Osteoblast (primary cell): Measurements from ENCODE around the gene PRKCSH. TPM values are rescaled to one million over a fixed set of nuclear protein-coding genes. Genes with fewer than 3 reads are reported as not detected.

Source experiments
- DNase-seq: peaks from one replicate; pipeline ENCODE4 v3.0.0; 2011; ENCODE audit warnings: low spot score, mixed read lengths; ENCODE audit not compliant: insufficient read length; ENCODE audit errors: missing footprints
- H2AFZ ChIP-seq: 2 replicates; pipeline ENCODE4 v1.6.0; 2011; ENCODE audit warnings: mild to moderate bottlenecking, low read length
- H3K27ac ChIP-seq: 2 replicates; pipeline ENCODE4 v1.5.1; 2011; ENCODE audit warnings: mild to moderate bottlenecking, low read depth, low read length, moderate library complexity
- H3K27me3 ChIP-seq: 2 replicates; pipeline ENCODE4 v1.6.0; 2012; ENCODE audit warnings: mild to moderate bottlenecking, control low read depth, inconsistent platforms, low read length, moderate library complexity; ENCODE audit not compliant: insufficient read depth
- H3K36me3 ChIP-seq: 2 replicates; pipeline ENCODE4 v1.5.1; 2011; ENCODE audit warnings: mild to moderate bottlenecking, low read length, control low read depth, moderate library complexity; ENCODE audit not compliant: insufficient read depth
- H3K4me1 ChIP-seq: 2 replicates; pipeline ENCODE4 v1.5.1; 2011; ENCODE audit warnings: mild to moderate bottlenecking, low read length, control low read depth, moderate library complexity; ENCODE audit not compliant: insufficient read depth
- H3K4me2 ChIP-seq: 2 replicates; pipeline ENCODE4 v1.6.0; 2011; ENCODE audit warnings: mild to moderate bottlenecking, low read length; ENCODE audit not compliant: insufficient read depth
- H3K4me3 ChIP-seq: fragments of 200-600 bp; sonication (generic); 3 replicates; pipeline ENCODE4 v1.5.1; 2012; ENCODE audit warnings: mild to moderate bottlenecking, low read length, inconsistent platforms; ENCODE audit not compliant: insufficient read depth
- H3K79me2 ChIP-seq: 2 replicates; pipeline ENCODE4 v1.6.0; 2012; ENCODE audit warnings: mild to moderate bottlenecking, low read length, control low read depth, inconsistent platforms; ENCODE audit not compliant: insufficient read depth
- H3K9me3 ChIP-seq: 2 replicates; pipeline ENCODE4 v1.5.1; 2011; ENCODE audit warnings: low read depth, low read length, control low read depth
- H4K20me1 ChIP-seq: 2 replicates; pipeline ENCODE4 v1.6.0; 2012; ENCODE audit warnings: mild to moderate bottlenecking, low read length, control low read depth; ENCODE audit not compliant: insufficient read depth
- total RNA-seq: library from RNA; depleted of rRNA; stranded (reverse); fragments of >200 nt; gene quantifications from 2 replicates; pipeline ENCODE4 v1.2.3, GENCODE V29; 2012
- TF ChIP-seq, protein P1 (sequence below): IDR thresholded peaks from 2 replicates; pipeline ENCODE4 v1.5.1; 2011; ENCODE audit warnings: mild to moderate bottlenecking, low read depth, low read length, moderate library complexity; ENCODE audit errors: extremely low read depth

The PRKCSH gene
- total RNA-seq, 1 donor, result 117 TPM

DNA sequence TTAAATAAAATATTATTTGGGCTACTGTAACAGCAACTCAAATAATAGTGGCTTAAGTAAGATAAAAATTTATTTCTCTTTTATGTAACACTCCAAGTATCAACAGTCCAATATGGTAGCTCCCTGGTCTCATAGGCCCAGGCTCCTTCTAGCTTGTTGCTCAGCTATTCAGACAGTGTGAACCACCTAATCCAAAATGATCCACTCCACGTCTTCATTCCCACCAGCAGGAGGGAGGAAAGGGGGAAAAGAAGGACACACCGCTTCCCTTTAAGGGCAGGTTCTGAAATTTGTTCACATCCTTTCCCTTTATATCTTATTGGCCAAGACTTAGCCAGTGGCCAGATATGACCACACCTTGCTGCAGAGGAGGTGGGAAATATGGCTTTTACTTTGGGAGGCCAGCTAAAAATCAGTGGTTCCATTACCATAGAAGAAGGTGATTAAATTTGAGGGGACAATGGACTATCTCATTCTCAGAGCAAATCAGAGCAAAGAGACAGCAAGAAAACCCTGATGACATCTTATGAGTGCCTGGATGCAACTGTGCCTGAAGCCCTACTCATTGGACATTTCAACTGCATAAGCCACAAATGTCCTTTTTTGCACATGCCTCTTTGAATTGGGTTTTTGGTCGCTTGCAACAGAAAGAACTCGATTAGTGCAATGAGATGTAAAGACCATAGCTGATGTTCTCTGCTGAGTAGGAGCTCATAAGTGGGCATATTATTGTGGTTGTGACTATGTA, 44.3 kb upstream of the PRKCSH start:
- Histone ChIP-seq H2AFZ (no peak overlapping the region), H3K4me2 (no peak overlapping the region), H3K4me1 (no peaks in the 10 kb centered on the region), H3K4me3 (no peak overlapping the region), H3K36me3 (no peaks in the 10 kb centered on the region), H3K79me2 (no peaks in the 10 kb centered on the region), H4K20me1 (no peaks in the 10 kb centered on the region), H3K9me3 (peaks cover 2% of the 10 kb centered on the region), H3K27ac (no peak overlapping the region), H3K27me3 (no peaks in the 10 kb centered on the region)
- TF ChIP-seq, protein P1, sequence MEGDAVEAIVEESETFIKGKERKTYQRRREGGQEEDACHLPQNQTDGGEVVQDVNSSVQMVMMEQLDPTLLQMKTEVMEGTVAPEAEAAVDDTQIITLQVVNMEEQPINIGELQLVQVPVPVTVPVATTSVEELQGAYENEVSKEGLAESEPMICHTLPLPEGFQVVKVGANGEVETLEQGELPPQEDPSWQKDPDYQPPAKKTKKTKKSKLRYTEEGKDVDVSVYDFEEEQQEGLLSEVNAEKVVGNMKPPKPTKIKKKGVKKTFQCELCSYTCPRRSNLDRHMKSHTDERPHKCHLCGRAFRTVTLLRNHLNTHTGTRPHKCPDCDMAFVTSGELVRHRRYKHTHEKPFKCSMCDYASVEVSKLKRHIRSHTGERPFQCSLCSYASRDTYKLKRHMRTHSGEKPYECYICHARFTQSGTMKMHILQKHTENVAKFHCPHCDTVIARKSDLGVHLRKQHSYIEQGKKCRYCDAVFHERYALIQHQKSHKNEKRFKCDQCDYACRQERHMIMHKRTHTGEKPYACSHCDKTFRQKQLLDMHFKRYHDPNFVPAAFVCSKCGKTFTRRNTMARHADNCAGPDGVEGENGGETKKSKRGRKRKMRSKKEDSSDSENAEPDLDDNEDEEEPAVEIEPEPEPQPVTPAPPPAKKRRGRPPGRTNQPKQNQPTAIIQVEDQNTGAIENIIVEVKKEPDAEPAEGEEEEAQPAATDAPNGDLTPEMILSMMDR, result no peak
- peak; percentile 51 for DNase-seq

DNA sequence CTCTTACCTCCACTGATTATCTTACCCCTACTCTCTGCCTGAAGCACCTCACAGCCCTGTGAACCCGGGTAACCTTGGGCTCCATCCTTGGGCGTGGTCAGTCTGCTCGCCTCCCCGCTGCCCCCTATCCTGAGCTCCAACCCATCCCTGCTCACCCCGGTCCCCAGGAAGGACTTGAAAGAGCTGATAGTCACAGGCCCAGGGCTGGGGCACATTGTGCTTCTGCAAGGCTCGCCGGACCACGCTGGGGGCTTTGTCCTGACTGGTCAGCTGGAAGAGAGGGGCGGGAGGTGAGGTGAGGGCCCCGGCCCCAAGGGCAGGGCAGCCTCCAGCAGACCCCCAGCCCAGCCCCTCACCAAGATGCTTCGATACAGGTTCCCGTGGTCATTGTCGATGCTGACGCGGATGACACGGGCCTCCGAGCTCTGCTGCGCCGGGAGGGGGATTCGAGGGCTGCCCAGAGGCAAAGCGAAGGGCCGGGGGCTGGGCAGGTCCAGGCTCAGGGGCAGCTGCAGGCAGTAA, 38.3 kb upstream of the PRKCSH start:
- Histone ChIP-seq H3K4me1 (no peaks in the 10 kb centered on the region), H3K9me3 (no peaks in the 10 kb centered on the region), H3K4me2 (no peak overlapping the region), H3K79me2 (no peaks in the 10 kb centered on the region), H3K27me3 (no peaks in the 10 kb centered on the region), H2AFZ (no peak overlapping the region), H4K20me1 (no peaks in the 10 kb centered on the region), H3K4me3 (no peak overlapping the region), H3K27ac (no peak overlapping the region), H3K36me3 (no peaks in the 10 kb centered on the region)
- peak; percentile 4 for DNase-seq
- TF ChIP-seq, protein P1, result no peak

DNA sequence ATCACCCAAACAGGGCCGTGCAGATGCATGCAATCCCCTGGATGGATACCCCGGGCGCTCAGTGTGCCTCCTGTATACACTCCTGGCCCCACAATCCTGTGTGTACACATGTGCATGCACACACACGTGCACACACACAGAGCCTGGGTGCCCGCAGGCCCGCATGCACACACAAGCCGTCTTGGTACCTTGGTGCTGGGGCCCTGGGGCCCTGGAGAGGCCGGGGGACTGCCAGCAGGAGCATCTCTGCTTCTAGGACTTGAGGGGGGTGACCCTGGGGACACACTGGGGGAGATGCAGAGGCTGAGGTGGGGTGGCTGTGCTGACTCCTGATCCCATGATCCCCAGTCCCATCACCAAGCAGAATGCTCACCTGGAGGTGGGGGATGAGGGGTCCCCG, 35.8 kb upstream of the PRKCSH start:
- H3K4me2 ChIP-seq, result no peak overlapping the region
- H3K79me2 ChIP-seq, result no peaks in the 10 kb centered on the region
- H3K27ac ChIP-seq, result no peak overlapping the region
- DNase-seq, result no peak
- H3K36me3 ChIP-seq, result no peaks in the 10 kb centered on the region
- no peaks in the 10 kb centered on the region for H4K20me1 ChIP-seq
- no peak overlapping the region for H3K4me3 ChIP-seq
- H3K27me3 ChIP-seq, result no peaks in the 10 kb centered on the region
- H3K4me1 ChIP-seq, result no peaks in the 10 kb centered on the region
- TF ChIP-seq, protein P1, result no peak
- H2AFZ ChIP-seq, result no peak overlapping the region
- H3K9me3 ChIP-seq, result no peaks in the 10 kb centered on the region

DNA sequence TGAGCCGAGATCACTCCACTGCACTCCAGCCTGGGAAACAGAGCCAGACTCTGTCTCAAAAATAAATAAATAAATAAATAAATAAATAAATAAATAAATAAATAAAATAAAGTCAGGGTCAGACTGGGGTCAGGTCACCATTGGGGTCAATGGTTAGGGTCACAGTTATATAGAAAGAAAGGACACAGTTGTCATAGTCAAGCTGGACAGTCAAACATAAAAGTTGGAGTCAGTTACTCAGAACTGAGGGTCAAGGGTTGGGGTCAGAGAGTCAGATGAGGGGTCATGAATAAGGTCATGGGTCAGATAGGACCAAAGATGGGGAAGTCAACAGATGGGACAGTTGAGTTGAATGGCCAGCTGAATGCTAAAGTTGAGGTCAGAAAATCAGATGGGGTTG, 34.6 kb upstream of the PRKCSH start:
- no peaks in the 10 kb centered on the region for H3K79me2 ChIP-seq
- TF ChIP-seq, protein P1, result no peak

More for the DNA sequence above, 34.6 kb upstream of the PRKCSH start:
- DNase-seq, result peak; percentile 81
- H2AFZ ChIP-seq, result no peak overlapping the region
- no peaks in the 10 kb centered on the region for H3K36me3 ChIP-seq
- no peaks in the 10 kb centered on the region for H3K9me3 ChIP-seq
- H3K4me2 ChIP-seq, result no peak overlapping the region
- H3K27me3 ChIP-seq, result no peaks in the 10 kb centered on the region
- no peaks in the 10 kb centered on the region for H4K20me1 ChIP-seq
- H3K4me3 ChIP-seq, result no peak overlapping the region
- no peaks in the 10 kb centered on the region for H3K4me1 ChIP-seq
- no peak overlapping the region for H3K27ac ChIP-seq
